Activated T-cell treated with anti-CD3 and anti-CD28 coated beads, Interleukin-2, amount 50 U/mL, for 48 hours (primary cell): ENCODE results near the gene TSPAN9.
A peak's percentile ranks its signal among the peaks of the same experiment; 100 is the strongest.

ENCODE experiments used
- DNase-seq, 2 experiments: peaks; one replicate each; pipeline ENCODE4 v3.0.0-alpha.2; 2020

TSPAN9 gene

DNA sequence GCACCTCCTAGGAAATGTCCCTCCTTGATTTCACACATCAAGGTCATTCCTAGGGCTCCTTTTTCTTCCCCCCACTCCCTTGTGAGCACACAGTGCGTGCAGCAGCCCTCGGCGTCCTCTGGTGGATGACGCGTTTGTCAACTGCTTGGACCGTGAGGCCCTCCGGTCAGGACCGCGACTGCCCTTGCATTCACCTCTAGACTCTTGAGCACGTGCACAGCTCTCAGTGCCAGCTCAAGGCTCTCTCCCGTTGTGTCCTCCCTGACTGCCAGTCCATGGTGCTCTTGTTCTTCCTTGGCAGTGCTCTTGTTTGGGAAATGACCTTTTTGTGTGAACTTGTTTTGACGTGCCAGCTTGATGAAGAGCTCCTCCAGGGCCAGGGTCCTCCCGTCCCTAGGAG, 67.9 kb downstream of the TSPAN9 start:
- DNase-seq = no peak

DNA sequence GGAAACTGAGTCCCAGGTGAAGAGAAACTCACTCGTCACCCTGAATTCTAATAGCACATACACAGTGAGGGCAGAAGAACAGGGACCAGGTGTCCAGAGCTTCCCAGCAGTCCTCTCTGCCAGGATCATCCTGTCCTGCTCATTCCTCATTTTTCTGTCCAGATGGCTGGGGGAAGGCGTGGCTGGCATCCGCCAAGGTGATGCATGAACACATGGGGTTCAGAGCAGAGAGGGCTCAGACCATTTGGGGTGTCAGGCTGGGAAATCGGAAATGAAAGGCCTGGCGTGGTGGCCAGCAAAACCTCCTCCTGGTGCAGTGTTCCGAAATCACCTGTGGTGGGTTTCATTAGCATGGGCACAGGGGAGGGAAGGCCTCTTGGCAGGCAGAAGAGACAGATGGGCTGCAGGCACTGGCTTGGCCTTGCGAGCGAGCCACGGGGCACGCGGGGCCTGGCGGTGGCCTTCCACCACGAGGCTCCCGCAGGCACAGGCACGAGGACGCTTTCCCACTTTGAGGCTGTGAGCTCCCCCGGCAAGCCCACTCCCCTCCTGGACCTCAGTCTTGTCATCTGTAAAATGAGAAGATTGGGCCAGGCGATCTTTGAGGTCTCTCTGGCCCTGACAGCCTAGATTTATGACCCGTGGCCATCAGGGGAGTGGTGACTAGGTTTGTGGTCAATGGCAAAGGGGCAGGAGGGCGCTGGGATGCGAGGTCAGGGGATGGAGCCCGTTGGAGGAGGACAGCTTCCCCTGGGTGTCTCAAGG, 68.5 kb downstream of the TSPAN9 start:
- no peak for DNase-seq

DNA sequence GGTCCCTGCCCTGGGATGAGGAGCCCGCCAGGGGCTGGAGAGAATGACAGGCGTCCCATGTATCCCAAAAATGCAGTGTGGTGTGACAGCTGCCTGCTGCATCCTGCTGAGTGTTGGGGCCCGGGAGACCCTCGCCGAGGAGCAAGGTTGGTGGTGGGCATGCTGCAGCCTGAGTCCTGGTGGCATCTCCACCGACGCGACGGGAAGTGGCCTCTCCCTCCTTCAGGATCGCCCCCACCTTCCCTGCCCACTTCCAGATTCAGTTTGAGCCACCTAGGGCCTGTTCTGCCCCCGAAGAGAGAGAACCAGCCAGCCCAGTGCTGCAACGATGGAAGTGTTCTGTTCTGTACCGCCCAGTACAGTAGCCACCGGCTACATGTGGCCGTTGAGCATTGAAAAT, 70.1 kb downstream of the TSPAN9 start:
- no peak for DNase-seq

DNA sequence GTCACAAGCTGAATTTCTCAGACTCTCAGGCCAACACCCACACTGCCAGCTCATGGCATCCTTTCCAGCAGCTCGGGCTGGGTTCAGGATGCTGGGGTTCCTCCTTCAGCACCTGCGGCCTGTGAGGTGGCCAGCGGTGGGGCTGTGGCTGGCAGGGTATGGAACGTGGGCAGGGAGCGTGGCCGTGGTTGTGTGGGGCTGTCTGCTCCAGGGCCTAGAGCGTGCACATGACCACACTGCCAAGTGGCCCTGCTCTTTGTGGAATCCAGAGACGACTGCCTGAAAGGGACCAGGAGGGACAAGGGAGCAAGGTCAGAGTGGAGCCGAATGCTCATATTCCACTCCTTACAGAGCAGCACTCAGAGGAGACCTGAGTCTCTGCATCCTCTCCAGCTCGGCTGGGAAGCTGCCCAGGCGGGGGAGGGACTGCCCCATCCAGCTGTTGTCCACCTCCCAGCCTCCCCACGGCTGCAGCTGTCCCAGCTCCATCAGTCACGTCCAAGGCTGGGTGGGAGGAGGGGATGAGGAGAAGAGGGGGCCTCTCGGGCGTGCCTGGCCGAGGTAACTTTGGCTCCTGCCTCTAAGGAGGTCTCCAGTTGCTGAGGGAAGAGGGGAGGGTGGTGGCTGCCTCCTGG, 71.3 kb downstream of the TSPAN9 start:
- no peak for DNase-seq

DNA sequence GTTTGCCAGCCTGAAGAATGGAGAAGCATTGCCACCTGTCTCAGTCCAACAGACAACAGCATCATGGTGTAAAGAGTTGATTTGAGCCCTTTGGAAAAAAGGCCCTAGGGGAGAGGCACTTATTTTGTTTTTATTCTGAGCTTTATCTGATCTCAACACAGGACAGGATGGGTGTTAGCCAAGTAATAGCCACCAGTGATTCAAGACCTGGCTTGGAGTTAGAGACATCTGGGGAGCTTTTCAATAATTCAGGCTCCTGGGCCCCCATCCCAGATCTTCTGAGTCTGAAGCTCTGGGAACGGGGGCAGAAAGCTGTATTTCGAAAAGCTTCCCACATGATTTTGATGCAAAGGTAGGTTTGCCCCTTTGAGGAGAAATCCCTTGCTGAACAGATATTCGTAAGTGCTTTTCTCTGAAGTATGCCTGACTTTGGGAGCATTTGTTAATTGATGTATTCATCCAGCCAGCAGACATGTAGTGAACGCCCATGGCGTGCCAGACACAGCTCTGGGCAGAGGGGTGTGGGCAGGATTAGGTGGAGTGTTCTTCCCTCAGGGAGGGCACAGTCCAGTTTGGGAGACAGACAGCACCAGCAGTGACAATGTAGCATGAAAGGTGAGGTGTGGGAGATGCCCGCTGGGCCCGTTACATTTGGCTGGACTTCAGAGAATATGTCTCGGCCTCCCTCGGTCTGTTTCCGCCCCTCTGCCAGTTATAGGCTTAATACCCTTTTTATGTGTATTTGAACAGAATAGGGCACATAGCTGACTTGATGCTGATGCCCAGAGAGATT, 72.5 kb downstream of the TSPAN9 start:
- DNase-seq = no peak

DNA sequence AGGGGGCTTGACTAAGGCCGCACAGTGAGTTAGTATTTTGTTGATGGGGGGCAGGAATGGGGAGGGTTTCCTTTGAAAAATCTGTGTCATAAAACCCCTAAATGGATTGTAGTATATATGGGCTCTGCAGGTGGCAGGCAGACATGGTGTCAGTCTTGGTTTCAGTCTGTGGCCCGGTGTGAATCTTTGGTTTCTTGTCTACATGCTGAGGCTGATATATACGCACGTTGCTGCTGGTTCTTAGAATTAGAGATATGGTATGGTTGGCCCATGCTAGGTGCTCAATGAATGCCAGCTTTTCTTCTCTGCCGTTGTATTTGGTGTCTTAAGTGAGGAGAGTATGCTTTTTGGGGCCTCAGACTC, 73.1 kb downstream of the TSPAN9 start:
- DNase-seq = no peak

DNA sequence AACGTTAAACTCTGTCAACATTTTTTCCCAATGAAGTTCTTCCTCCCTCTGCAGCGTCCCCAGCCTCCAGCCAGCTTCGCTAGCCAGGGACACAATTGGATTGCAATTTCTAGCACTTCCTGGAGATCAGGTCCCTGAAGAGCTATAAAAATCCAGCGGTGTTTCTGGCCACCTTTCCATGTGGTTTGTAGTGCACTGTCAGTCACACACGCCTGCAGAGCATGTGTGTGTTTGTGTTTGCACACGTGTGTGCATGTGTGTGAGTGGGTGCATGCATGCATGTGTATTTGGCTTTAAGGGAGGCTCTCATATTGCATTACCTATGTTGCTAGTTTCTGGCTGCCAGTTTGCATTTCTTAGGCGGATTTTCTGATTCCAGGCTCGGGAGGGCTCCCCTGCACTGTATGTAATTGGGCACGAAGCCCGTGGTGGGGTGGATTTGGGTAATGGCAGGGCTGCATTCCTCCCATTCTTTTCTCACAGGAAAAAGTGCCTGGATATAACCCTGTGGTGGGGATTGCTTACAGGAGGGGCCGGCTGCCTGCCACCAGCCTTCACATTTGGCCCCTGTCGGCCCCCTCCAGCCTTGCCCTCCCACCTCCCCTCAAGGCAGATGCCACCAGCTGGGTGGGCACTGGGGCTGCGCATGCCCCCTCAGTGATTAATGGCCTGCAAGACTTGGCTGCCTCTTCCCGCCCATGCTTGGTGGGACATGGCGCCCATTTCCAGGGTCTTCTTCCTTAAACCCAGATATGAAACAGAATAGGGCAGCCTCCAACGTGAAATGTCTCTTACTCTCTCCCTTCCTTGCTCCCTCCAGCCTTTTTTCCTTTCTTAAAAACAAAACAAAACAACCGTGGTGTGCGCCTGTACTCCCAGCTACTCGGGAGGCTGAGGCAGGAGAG, 74.0 kb downstream of the TSPAN9 start:
- no peak for DNase-seq

DNA sequence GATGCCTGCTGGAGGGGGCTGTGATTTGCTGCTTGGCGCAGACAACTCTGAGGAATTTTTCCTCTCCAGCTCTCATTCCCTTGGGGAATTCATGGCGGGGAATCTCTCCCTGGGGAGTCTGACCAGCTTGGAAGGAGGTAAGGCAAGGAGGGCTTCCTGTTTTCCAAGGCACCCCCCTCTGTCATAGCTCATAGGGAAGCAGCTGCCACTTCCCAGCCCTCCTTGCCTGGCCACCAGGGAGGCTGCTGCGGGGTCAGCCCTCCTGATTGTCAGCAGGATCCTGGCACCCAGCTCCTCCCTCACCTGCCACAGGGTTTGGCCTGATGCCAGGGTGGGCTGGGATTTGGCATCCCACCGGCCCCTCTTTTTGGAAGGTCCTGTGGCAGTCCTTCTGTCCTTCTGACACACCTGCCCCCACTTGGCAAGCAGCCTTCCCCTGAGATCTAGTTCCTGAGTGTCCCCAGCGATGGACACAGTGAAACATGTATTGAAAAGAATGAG, 74.9 kb downstream of the TSPAN9 start:
- no peak for DNase-seq

DNA sequence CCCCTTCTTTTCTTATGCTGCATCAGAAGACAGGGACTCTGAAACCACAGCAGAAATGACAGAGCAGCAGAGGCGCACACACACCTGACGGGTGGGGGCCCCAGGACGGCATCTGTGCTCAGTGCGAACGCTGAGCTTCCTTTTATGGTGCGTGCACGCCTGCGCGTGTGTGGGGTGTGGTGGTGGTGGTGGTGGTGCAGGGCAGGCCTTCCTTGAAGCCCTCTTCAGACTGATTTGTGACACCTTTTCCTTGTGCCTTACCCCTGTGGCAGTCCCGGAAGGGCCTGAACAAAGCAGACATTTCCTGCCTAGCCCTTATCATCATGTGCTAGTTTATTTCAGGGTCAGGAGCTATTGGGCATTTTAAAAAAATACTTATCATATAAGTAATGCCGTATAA, 75.7 kb downstream of the TSPAN9 start:
- DNase-seq = peak in 1 of 2 experiments; percentile 35

DNA sequence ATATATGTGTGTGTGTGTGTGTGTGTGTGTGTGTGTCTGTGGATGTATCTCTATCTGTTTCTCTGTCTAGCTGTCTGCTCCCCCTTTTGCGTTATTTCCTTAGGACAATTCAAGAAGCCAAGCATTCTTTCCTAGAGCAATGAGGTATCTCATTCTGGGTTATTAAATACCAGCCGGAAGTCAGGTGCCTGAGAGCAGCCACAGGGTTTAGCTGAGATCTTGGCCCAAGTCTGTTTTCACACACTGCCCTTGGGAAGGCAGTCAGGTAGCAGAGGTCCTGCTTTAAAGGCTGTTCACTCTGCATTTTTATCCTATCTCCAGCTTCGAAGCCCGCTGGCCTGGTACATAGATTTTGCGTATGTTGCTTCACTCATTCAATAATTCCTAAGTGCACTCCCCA, 76.8 kb downstream of the TSPAN9 start:
- DNase-seq = no peak

DNA sequence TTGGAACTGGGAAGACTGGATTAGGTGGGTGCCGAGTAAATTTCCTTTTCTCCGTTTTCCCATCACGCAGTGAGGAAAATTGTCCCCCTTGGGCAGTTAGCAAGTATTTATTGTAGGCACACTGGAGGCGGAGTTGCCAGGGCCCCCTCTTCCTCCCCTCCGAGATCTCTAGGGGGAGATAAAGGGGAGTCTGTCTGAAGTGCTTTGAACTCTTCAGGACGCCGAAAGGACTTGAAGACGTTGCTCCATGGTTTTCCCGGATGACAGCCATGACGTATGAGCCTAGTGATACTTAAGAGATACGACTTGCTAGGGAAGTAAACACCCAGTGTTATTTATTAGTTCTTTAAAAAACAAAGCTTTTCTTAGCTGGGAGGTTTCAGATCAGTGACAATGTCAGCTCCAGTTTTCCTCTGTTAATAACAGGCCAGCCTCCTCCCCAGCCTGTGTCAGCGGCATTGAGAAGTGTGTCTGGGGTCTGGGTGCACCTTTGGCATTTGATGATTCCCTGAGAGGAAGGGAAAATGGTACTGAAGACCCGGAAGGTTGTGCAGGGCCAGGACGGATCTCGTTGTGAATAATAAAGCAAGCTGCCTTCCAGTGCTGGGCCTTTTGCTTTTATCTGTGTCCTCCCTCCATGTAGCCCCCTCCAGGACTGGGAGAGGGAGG, 78.7 kb downstream of the TSPAN9 start:
- DNase-seq = no peak

DNA sequence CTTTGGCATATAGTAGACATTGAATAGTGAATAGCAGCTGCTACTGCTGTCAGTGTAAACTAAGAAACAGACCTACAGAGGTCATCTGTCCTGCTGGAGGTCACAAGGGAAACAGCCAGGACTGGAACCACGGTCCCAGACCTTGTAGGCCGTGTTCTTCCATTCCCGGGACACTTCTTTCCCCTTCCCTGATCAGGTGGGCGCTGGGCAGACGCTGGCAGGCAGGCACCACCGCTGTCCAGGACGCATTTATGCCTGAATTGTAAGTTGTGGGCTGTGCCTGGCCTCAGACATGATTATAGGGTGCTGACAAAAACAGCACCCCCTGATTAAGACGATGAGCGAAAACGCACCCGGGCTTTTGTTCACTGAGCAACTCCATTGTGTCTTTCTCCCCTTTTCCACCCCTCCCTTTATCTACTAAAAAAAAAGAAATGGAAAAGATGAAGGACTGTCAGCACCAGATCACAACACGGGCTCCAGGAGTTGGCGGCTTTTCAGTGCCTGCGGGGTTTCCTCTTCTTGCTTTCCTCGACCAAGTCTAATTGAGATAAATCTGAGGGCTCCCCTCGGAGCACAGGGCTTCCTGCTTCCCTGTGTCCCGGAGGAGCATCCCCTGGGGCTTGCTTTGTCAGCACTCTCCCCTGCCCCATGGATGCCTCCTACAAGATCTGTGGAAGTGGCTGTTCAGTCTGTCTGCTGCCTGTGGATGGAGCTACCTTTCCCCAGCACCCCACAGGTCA, 80.6 kb downstream of the TSPAN9 start:
- no peak for DNase-seq

DNA sequence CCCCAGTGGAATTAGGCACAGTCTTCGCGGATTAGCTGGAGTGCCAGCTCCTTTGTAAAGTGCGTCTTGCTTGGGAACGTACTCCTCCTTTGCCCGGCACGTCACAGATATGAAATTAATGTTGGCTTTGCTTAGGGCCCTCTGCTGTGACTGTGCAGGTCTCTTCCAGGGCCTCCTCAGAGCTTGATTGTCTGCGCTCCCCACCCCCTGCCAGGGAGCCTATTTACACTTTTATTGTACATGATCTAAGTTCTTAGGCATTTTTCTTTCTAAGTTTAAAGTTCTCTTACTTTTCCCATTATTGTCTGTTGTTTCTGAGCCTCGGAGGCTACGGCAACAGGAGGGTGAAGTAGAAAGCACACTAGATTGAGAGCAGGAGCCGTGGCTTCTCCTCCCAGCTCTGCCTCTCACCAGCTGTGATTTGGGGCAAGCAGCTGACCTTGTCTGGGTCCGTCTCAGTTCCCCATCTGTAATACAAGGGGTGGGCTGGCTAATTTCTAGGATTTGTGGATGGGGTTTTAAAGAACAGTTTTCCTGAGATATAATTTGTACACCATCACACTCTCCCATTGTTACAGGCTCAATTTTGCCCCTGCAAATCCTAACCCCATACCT, 81.8 kb downstream of the TSPAN9 start:
- no peak for DNase-seq

DNA sequence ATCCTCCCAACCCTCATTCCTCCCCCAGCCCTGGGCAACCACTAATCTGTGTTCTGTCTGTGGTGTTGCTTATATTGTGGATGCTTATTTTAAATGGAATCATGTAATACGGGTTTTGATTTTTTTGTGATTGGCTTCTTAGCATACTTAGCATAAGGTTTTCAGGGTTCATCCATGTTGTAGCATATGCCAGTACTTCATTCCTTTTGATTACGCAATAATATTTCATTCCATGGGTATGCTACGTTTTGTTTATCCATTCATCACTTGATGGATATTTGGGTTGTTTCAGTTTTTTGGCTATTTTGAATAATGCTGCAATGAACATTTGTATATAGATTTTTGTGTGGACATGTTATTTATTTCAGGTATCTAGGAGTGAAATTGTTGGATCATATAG, 82.9 kb downstream of the TSPAN9 start:
- DNase-seq = no peak

DNA sequence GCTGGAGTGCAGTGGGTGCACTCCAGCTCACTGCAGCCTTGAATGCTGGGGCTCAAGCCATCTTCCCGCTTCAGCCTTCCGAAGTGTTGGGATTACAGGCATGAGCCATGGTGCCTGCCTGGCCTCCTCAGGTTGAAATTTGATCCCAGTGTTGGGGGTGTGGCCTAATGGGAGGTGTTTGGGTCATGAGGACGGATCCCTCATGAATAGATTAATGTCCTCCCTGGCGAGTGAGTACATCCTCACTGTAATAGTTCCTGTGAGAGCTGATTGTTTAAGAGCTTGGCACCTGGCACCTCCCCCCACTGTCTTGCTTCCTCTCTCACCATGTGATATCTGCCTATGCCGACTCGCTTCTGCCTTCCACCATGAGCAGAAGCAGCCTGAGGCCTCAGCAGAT, 84.7 kb downstream of the TSPAN9 start:
- no peak for DNase-seq

DNA sequence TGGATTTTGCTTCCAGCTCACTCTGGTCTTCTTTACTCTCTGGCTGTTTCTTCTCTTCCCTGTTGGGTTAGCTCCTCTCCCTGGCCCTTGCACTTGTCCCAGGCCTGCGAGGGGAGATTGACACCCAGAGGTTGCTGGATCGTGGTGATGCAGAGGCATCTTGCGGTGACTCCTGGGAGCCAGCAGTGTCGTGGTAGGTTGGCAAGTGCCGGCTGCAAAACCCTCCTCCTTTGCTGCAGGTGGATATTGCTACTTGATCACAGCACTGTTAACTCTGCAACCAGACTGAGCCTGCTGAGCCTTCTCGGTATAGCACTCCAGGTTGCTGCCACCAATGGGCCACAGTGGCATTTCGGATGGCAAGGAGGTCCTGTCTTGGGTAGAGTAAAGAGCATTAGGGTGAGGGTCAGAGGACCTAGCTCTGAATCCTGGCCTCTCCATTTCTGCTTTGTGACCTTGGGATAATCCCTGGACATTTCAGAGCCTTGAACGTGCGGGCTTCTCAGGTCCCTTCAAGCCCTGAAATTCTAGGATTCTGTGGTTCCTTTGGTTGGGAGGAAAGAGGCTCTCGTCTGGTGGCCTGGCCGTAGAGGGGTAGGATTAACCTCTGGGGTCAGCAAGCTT, 87.4 kb downstream of the TSPAN9 start:
- no peak for DNase-seq

DNA sequence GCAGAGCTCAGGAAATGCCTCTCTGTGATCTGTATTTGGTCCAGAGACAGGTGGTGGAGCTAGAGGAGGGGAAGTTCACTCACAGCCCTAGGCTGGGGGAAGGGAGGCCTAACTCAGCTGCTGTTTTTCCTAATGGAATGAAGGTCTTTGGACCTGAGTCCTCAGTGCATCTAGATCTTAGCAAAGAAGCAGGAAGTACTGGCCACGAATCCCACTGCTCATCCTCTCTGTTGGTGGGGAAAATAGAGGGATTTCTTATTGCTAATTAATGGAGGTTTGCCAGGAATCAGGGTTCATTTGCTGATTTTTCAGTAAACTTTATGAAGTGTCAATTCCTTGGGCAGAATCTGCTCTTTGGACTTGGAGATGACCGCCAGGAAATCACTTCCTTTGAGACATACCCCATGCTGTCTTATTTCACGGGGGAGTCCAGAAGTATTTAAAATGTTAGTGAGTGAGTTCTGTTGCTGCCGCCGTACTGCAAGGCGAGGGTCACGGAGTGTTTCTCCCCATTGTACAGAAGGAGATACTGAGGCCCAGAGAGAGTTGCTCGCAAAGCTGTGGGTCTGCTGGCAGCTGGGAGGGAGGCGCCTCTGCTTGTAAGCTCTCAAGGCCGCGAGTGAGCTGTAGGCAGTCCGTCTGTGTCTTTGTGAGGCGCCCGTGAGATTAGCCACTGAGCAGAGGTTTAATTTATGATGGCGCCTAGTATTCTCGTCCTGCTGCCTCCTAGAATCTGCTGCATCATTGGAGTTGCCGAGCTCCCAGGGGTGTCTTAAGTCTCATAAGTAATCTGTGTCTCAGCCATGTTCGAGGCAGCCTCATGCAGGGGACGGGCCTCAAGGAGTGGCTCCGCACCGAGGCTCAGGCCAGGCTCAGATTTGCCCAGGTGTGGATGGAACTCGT, 88.2 kb downstream of the TSPAN9 start:
- no peak for DNase-seq

DNA sequence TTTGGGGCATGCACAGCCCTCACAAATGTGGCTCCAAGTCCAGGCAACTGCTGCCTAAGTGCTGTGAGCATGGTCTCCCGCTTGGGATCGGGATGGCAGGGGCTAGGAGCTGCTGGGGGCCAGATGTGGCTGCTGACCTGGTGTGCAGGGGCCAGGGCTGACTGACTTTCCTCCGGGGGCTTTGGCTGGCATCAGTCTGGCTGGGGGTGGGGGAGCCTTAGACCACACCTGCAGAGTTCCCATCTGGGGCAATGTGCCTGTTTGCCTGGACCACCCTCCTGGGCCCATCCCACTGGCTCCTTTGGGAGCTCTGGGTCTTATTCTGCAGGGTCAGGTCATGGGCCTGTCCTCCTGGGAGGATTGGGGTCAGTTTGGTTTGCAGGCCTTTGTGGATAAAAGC, 90.5 kb downstream of the TSPAN9 start:
- DNase-seq = no peak
